HEK293 (cell line): ENCODE measurements around the gene TBX6.

Experiments used
- CTCF ChIA-PET: fragments of 350-600 bp; formaldehyde crosslinking; extraction: SDS; loops from one replicate; lab custom pipeline; 2021; ENCODE audit warnings: antibody characterized with exemption; lab: Yijun Ruan, JAX
- POLR2A ChIA-PET: fragments of 300-600 bp; formaldehyde crosslinking; extraction: SDS; loops from one replicate; lab custom pipeline; 2020; ENCODE audit warnings: antibody characterized with exemption, inconsistent platforms; lab: Yijun Ruan, JAX
- H3K27ac ChIP-seq: fragments of 200-500 bp; sonication (Bioruptor generic); 2 replicates; pipeline ENCODE4 v1.5.1; 2014; ENCODE audit warnings: low read depth, low read length, control low read depth, inconsistent platforms; ENCODE audit errors: extremely low read depth
- H3K36me3 ChIP-seq, 2 experiments: fragments of 200-500 bp in 1 of 2; sonication (Bioruptor generic) in 1 of 2; 1 replicate in 1 of 2; 2 replicates in 1 of 2; pipeline ENCODE4 v1.5.1; 2014 to 2017; ENCODE audit warnings: inconsistent platforms in 2 of 2, low read length in 2 of 2; ENCODE audit not compliant: control insufficient read depth in 2 of 2, insufficient read depth in 1 of 2
- H3K4me1 ChIP-seq: fragments of 200-500 bp; sonication (Bioruptor generic); 2 replicates; pipeline ENCODE4 v1.5.1; 2014; ENCODE audit warnings: mild to moderate bottlenecking, low read length, inconsistent platforms; ENCODE audit not compliant: control insufficient read depth, insufficient read depth
- H3K4me3 ChIP-seq: 2 replicates; pipeline ENCODE4 v1.5.1; 2011; ENCODE audit warnings: low read depth, mild to moderate bottlenecking, control low read depth, low read length, moderate library complexity
- H3K9me3 ChIP-seq: fragments of 200-500 bp; sonication (Bioruptor generic); 2 replicates; pipeline ENCODE4 v1.5.1; 2014; ENCODE audit warnings: low read depth, low read length, inconsistent platforms; ENCODE audit not compliant: control insufficient read depth, insufficient read depth
- EGR2 ChIP-seq: fragments of 450-650 bp; formaldehyde crosslinking; IDR thresholded peaks from 2 replicates; pipeline ENCODE4 v1.5.1; 2016; ENCODE audit warnings: low read depth, missing biosample characterization, missing genetic modification characterization
- GLIS1 ChIP-seq: fragments of 450-650 bp; formaldehyde crosslinking; IDR thresholded peaks from 2 replicates; pipeline ENCODE4 v1.5.1; 2016; ENCODE audit warnings: missing biosample characterization, missing genetic modification characterization
- HOXD13 ChIP-seq: sonication (generic); formaldehyde crosslinking; IDR thresholded peaks from 2 replicates; pipeline ENCODE4 v1.8.0; 2022; ENCODE audit warnings: missing genetic modification reagents, borderline replicate concordance
- KLF16 ChIP-seq: fragments of 450-650 bp; formaldehyde crosslinking; IDR thresholded peaks from 2 replicates; pipeline ENCODE4 v1.5.1; 2017; ENCODE audit warnings: missing biosample characterization, missing genetic modification characterization
- KLF8 ChIP-seq: fragments of 450-650 bp; formaldehyde crosslinking; IDR thresholded peaks from 2 replicates; pipeline ENCODE4 v1.5.1; 2016; ENCODE audit warnings: missing biosample characterization, missing genetic modification characterization
- SP2 ChIP-seq: fragments of 450-650 bp; formaldehyde crosslinking; IDR thresholded peaks from 2 replicates; pipeline ENCODE4 v1.5.1; 2016; ENCODE audit warnings: missing biosample characterization, missing genetic modification characterization
- SP3 ChIP-seq: fragments of 450-650 bp; formaldehyde crosslinking; IDR thresholded peaks from 2 replicates; pipeline ENCODE4 v1.5.1; 2016; ENCODE audit warnings: missing biosample characterization, missing genetic modification characterization
- YY2 ChIP-seq: fragments of 450-650 bp; formaldehyde crosslinking; IDR thresholded peaks from 2 replicates; pipeline ENCODE4 v1.5.1; 2016; ENCODE audit warnings: missing biosample characterization, missing genetic modification characterization
- ZBTB7A ChIP-seq: fragments of 450-650 bp; formaldehyde crosslinking; IDR thresholded peaks from 2 replicates; pipeline ENCODE4 v1.5.1; 2016; ENCODE audit warnings: low read depth, missing biosample characterization, missing genetic modification characterization
- ZEB2 ChIP-seq: fragments of 450-650 bp; formaldehyde crosslinking; IDR thresholded peaks from 2 replicates; pipeline ENCODE4 v1.5.1; 2016; ENCODE audit warnings: missing biosample characterization, missing genetic modification characterization
- ZFHX2 ChIP-seq: fragments of 450-650 bp; formaldehyde crosslinking; conservative IDR thresholded peaks from 2 replicates; pipeline ENCODE4 v1.5.1; 2016; ENCODE audit warnings: missing biosample characterization, missing genetic modification characterization
- ZFP69B ChIP-seq: fragments of 450-650 bp; formaldehyde crosslinking; IDR thresholded peaks from 2 replicates; pipeline ENCODE4 v1.5.1; 2016; ENCODE audit warnings: missing biosample characterization, missing genetic modification characterization
- ZNF169 ChIP-seq: fragments of 450-650 bp; formaldehyde crosslinking; IDR thresholded peaks from 2 replicates; pipeline ENCODE4 v1.5.1; 2016; ENCODE audit warnings: missing biosample characterization, missing genetic modification characterization
- ZNF335 ChIP-seq: fragments of 450-650 bp; formaldehyde crosslinking; conservative IDR thresholded peaks from 2 replicates; pipeline ENCODE4 v1.5.1; 2016; ENCODE audit warnings: missing biosample characterization, missing genetic modification characterization
- ZNF394 ChIP-seq: fragments of 450-650 bp; formaldehyde crosslinking; IDR thresholded peaks from 2 replicates; pipeline ENCODE4 v1.5.1; 2016; ENCODE audit warnings: missing biosample characterization, missing genetic modification characterization, mild to moderate bottlenecking, moderate library complexity, borderline replicate concordance
- ZNF473 ChIP-seq: fragments of 450-650 bp; formaldehyde crosslinking; IDR thresholded peaks from 2 replicates; pipeline ENCODE4 v1.5.1; 2017; ENCODE audit warnings: missing biosample characterization, missing genetic modification characterization
- ZNF549 ChIP-seq: fragments of 450-650 bp; IDR thresholded peaks from 2 replicates; pipeline ENCODE4 v1.5.1; 2018; ENCODE audit warnings: missing biosample characterization, missing genetic modification characterization, mild to moderate bottlenecking, inconsistent platforms, moderate library complexity
- ZNF610 ChIP-seq: fragments of 450-650 bp; formaldehyde crosslinking; IDR thresholded peaks from 2 replicates; pipeline ENCODE4 v1.5.1; 2016; ENCODE audit warnings: missing biosample characterization, missing genetic modification characterization, borderline replicate concordance
- ZNF626 ChIP-seq: fragments of 450-650 bp; sonication (Bioruptor Pico); formaldehyde crosslinking; IDR thresholded peaks from 2 replicates; pipeline ENCODE4 v1.5.1; 2018; ENCODE audit warnings: missing biosample characterization, missing genetic modification characterization, inconsistent platforms
- ZNF629 ChIP-seq: fragments of 450-650 bp; formaldehyde crosslinking; IDR thresholded peaks from 2 replicates; pipeline ENCODE4 v1.5.1; 2017; ENCODE audit warnings: missing biosample characterization, missing genetic modification characterization
- ZNF76 ChIP-seq: fragments of 450-650 bp; formaldehyde crosslinking; IDR thresholded peaks from 2 replicates; pipeline ENCODE4; 2016; ENCODE audit warnings: low read depth, missing biosample characterization, missing genetic modification characterization, borderline replicate concordance
- ZSCAN30 ChIP-seq: fragments of 450-650 bp; IDR thresholded peaks from 2 replicates; pipeline ENCODE4 v1.5.1; 2018; ENCODE audit warnings: missing biosample characterization, mild to moderate bottlenecking, missing genetic modification characterization, moderate library complexity
- TF ChIP-seq, protein P1 (sequence below): fragments of 450-650 bp; formaldehyde crosslinking; IDR thresholded peaks from 2 replicates; pipeline ENCODE4 v1.5.1; 2017; ENCODE audit warnings: missing biosample characterization, missing genetic modification characterization
- TF ChIP-seq, protein P2 (sequence below): fragments of 450-650 bp; formaldehyde crosslinking; IDR thresholded peaks from 2 replicates; pipeline ENCODE4 v1.5.1; 2016; ENCODE audit warnings: missing biosample characterization, missing genetic modification characterization
- TF ChIP-seq, protein P3 (sequence below): fragments of 450-650 bp; formaldehyde crosslinking; IDR thresholded peaks from 2 replicates; pipeline ENCODE4 v1.5.1; 2016; ENCODE audit warnings: missing biosample characterization, missing genetic modification characterization
- TF ChIP-seq, protein P4 (sequence below): fragments of 450-650 bp; formaldehyde crosslinking; IDR thresholded peaks from 2 replicates; pipeline ENCODE4 v1.5.1; 2016; ENCODE audit warnings: missing biosample characterization, missing genetic modification characterization
- TF ChIP-seq, protein P5 (sequence below): fragments of 450-650 bp; formaldehyde crosslinking; IDR thresholded peaks from 2 replicates; pipeline ENCODE4 v1.5.1; 2016; ENCODE audit warnings: missing biosample characterization, missing genetic modification characterization, borderline replicate concordance

The TBX6 gene

DNA sequence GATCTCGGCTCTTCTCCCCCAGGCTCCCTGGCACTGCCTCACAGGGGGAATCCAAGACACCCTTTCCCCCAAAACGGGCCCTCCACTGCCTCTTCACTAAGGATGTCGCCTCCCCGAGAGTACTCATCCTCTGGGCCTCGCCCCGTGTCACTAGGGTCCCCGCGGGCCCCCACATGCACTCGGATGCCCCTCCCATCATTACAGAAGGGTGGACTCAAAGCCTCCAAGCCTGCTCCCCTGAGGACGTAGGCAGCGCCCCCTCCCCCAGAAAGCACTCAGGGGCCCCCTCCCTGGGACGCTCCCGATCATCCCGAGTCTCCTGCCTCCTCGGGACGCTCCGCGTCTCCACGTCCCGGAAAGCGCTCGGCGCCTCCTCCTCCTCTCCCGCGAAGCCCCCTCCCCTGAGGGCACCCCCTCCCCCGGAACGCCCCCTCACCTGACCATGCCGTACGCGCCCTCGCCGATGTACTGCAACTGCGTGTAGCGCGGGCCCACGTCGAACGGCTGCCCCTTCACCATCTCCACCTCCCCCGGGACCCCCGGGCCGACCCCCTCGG is 31.0 kb upstream of the TBX6 start:
- H3K4me1 ChIP-seq = no peaks in the 10 kb centered on the region; the same call in 1 of the 2 replicates
- POLR2A ChIA-PET = interaction anchor here (0.6 to 1.7 kb wide), 3 partner anchors 32 to 59 kb away, joined by 3 to 5 read pairs (median 5); partner anchors contain the start of gene ALDOA
- H3K27ac ChIP-seq = peak overlapping the region; percentile 51; the same call in 1 of the 2 replicates
- no peaks in the 10 kb centered on the region for H3K9me3 ChIP-seq
- peak overlapping the region; percentile 75 for H3K4me3 ChIP-seq
- peaks cover 6 to 37% of the 10 kb centered on the region in 2 experiments; a peak in 2 of 3 replicates for H3K36me3 ChIP-seq
- CTCF ChIA-PET = interaction anchor here (2.5 kb wide), 1 partner anchor 10 kb away, joined by 20 read pairs; the partner anchor contains the start of gene GDPD3
- TF ChIP-seq SP2 (tag by site-specific recombination) = peak; percentile 61
- TF ChIP-seq, protein P1, sequence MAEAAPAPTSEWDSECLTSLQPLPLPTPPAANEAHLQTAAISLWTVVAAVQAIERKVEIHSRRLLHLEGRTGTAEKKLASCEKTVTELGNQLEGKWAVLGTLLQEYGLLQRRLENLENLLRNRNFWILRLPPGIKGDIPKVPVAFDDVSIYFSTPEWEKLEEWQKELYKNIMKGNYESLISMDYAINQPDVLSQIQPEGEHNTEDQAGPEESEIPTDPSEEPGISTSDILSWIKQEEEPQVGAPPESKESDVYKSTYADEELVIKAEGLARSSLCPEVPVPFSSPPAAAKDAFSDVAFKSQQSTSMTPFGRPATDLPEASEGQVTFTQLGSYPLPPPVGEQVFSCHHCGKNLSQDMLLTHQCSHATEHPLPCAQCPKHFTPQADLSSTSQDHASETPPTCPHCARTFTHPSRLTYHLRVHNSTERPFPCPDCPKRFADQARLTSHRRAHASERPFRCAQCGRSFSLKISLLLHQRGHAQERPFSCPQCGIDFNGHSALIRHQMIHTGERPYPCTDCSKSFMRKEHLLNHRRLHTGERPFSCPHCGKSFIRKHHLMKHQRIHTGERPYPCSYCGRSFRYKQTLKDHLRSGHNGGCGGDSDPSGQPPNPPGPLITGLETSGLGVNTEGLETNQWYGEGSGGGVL (tag by site-specific recombination) = peak; percentile 43; the same call in 1 of the 2 replicates
- peak; percentile 73 for TF ChIP-seq GLIS1
- TF ChIP-seq ZNF473 (tag by site-specific recombination) = no peak
- TF ChIP-seq ZFHX2 (tag by site-specific recombination) = peak; percentile 79
- TF ChIP-seq, protein P2, sequence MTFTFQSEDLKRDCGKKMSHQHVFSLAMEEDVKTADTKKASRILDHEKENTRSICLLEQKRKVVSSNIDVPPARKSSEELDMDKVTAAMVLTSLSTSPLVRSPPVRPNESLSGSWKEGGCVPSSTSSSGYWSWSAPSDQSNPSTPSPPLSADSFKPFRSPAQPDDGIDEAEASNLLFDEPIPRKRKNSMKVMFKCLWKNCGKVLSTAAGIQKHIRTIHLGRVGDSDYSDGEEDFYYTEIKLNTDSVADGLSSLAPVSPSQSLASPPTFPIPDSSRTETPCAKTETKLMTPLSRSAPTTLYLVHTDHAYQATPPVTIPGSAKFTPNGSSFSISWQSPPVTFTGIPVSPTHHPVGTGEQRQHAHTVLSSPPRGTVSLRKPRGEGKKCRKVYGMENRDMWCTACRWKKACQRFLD (tag by site-specific recombination) = no peak
- TF ChIP-seq ZNF549 = no peak
- peak; percentile 59; the same call in 1 of the 2 replicates for TF ChIP-seq ZBTB7A (tag by site-specific recombination)
- TF ChIP-seq YY2 (tag by site-specific recombination) = no peak
- no peak; the same call in 1 of the 2 replicates for TF ChIP-seq ZNF76
- TF ChIP-seq ZNF629 = no peak
- no peak for TF ChIP-seq ZNF626 (tag by site-specific recombination)
- TF ChIP-seq EGR2 (tag by site-specific recombination) = peak; percentile 75
- no peak for TF ChIP-seq ZNF394 (tag by site-specific recombination)
- TF ChIP-seq, protein P3, sequence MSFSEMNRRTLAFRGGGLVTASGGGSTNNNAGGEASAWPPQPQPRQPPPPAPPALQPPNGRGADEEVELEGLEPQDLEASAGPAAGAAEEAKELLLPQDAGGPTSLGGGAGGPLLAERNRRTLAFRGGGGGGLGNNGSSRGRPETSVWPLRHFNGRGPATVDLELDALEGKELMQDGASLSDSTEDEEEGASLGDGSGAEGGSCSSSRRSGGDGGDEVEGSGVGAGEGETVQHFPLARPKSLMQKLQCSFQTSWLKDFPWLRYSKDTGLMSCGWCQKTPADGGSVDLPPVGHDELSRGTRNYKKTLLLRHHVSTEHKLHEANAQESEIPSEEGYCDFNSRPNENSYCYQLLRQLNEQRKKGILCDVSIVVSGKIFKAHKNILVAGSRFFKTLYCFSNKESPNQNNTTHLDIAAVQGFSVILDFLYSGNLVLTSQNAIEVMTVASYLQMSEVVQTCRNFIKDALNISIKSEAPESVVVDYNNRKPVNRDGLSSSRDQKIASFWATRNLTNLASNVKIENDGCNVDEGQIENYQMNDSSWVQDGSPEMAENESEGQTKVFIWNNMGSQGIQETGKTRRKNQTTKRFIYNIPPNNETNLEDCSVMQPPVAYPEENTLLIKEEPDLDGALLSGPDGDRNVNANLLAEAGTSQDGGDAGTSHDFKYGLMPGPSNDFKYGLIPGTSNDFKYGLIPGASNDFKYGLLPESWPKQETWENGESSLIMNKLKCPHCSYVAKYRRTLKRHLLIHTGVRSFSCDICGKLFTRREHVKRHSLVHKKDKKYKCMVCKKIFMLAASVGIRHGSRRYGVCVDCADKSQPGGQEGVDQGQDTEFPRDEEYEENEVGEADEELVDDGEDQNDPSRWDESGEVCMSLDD (tag by site-specific recombination) = 0 out of 2 replicates have a peak, but pooled peaks have one; percentile 51
- peak; percentile 66 for TF ChIP-seq ZNF335 (tag by site-specific recombination)
- TF ChIP-seq, protein P4, sequence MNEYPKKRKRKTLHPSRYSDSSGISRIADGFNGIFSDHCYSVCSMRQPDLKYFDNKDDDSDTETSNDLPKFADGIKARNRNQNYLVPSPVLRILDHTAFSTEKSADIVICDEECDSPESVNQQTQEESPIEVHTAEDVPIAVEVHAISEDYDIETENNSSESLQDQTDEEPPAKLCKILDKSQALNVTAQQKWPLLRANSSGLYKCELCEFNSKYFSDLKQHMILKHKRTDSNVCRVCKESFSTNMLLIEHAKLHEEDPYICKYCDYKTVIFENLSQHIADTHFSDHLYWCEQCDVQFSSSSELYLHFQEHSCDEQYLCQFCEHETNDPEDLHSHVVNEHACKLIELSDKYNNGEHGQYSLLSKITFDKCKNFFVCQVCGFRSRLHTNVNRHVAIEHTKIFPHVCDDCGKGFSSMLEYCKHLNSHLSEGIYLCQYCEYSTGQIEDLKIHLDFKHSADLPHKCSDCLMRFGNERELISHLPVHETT (tag by site-specific recombination) = no peak
- TF ChIP-seq ZFP69B (tag by site-specific recombination) = no peak
- no peak for TF ChIP-seq ZNF169 (tag by site-specific recombination)
- peak; percentile 54; the same call in 1 of the 2 replicates for TF ChIP-seq KLF16 (tag by site-specific recombination)
- TF ChIP-seq ZEB2 (tag by site-specific recombination) = 0 out of 2 replicates have a peak, but pooled peaks have one; percentile 17
- TF ChIP-seq ZSCAN30 (tag by site-specific recombination) = no peak
- no peak; the same call in 1 of the 2 replicates for TF ChIP-seq KLF8 (tag by site-specific recombination)
- peak; percentile 86 for TF ChIP-seq SP3 (tag by site-specific recombination)
- no peak for TF ChIP-seq HOXD13 (CRISPR knock-in tag)
- 0 out of 2 replicates have a peak, but pooled peaks have one; percentile 36 for TF ChIP-seq ZNF610 (tag by site-specific recombination)
- TF ChIP-seq, protein P5, sequence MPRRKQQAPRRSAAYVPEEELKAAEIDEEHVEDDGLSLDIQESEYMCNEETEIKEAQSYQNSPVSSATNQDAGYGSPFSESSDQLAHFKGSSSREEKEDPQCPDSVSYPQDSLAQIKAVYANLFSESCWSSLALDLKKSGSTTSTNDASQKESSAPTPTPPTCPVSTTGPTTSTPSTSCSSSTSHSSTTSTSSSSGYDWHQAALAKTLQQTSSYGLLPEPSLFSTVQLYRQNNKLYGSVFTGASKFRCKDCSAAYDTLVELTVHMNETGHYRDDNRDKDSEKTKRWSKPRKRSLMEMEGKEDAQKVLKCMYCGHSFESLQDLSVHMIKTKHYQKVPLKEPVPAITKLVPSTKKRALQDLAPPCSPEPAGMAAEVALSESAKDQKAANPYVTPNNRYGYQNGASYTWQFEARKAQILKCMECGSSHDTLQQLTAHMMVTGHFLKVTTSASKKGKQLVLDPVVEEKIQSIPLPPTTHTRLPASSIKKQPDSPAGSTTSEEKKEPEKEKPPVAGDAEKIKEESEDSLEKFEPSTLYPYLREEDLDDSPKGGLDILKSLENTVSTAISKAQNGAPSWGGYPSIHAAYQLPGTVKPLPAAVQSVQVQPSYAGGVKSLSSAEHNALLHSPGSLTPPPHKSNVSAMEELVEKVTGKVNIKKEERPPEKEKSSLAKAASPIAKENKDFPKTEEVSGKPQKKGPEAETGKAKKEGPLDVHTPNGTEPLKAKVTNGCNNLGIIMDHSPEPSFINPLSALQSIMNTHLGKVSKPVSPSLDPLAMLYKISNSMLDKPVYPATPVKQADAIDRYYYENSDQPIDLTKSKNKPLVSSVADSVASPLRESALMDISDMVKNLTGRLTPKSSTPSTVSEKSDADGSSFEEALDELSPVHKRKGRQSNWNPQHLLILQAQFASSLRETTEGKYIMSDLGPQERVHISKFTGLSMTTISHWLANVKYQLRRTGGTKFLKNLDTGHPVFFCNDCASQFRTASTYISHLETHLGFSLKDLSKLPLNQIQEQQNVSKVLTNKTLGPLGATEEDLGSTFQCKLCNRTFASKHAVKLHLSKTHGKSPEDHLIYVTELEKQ (tag by site-specific recombination) = no peak
